ENCODE data around the gene CRYAA. TPM values are rescaled to one million over a fixed set of nuclear protein-coding genes. Genes with fewer than 3 reads are reported as not detected.
A peak's percentile ranks its signal among the peaks of the same experiment; 100 is the strongest.

The CRYAA gene
- total and polyA plus RNA-seq, 2 of the 8 experiments (the other 6 are each of a cell fraction or from before 2014, with no cell fraction given), result not detected

- no peak for TF ChIP-seq KDM5A (IDR thresholded peaks at IDR 0.05; ENCODE audit: low read length)
- no peak for TF ChIP-seq KDM1A (IDR thresholded peaks at IDR 0.05; ENCODE audit: borderline replicate concordance, low read length)
- no peak for TF ChIP-seq TCF12 (IDR thresholded peaks at IDR 0.05; ENCODE audit: low read depth, low read length)
- TF ChIP-seq RXRA (IDR thresholded peaks at IDR 0.05; ENCODE audit: insufficient read depth, low read depth, low read length), result no peak
- WGBS, 2 experiments (ENCODE audit: extremely low coverage in 1 of 2, insufficient coverage in 1 of 2, insufficient read length in 1 of 2, insufficient replicate concordance in 2 of 2, low coverage in 1 of 2, low lambda C conversion rate in 2 of 2, missing lambda C conversion rate in 1 of 2), result 93% methylated on average over 7 of the region's 7 CpGs; no CpG with 5 or more reads in 1 of the 2 experiments
- no peak overlapping the region for H3K56ac ChIP-seq (replicated peaks; ENCODE audit: insufficient read length, low read depth, low read length)
- no peaks in the 10 kb centered on the region for H4K20me1 ChIP-seq (replicated peaks in 1 of 2; ENCODE audit: control insufficient read depth in 1 of 2, insufficient read depth in 2 of 2, low read length in 2 of 2)
- FAIRE-seq (no peak), DNase-seq (ENCODE audit: low read depth in 1 of 2, low spot score in 2 of 2) (no peak)
- no peak overlapping the region for H4K8ac ChIP-seq (ENCODE audit: extremely low read depth, insufficient read depth, low read length)
- 0 out of 2 replicates have a peak overlapping the region, but pooled peaks have one; percentile 53 for H2AK5ac ChIP-seq (ENCODE audit: low read depth, low read length)
- no peaks in the 10 kb centered on the region for H3K27me3 ChIP-seq (replicated peaks in 1 of 4; ENCODE audit: control insufficient read depth in 3 of 4, extremely low read depth in 1 of 4, insufficient read depth in 3 of 4, low read length in 3 of 4)
- no peak overlapping the region for H4K91ac ChIP-seq (replicated peaks; ENCODE audit: insufficient read length, low read length)
- H2BK20ac ChIP-seq (ENCODE audit: low read length), result no peak overlapping the region
- no peak overlapping the region for H2BK12ac ChIP-seq (ENCODE audit: low read depth, low read length)
- H2BK15ac ChIP-seq (ENCODE audit: low read length), result 0 out of 2 replicates have a peak overlapping the region, but pooled peaks have one; percentile 29
- ChIA-PET CTCF (ENCODE audit: partially characterized antibody) (interaction anchor here (1.5 to 1.9 kb wide), 3 partner anchors 52 to 63 kb away, joined by 7 to 8 read pairs (median 8); no protein-coding TSS in a partner anchor), POLR2A (ENCODE audit: partially characterized antibody) (no interaction called here)
- no peaks in the 10 kb centered on the region; a peak in 2 of 7 replicates for H3K4me1 ChIP-seq (replicated peaks in 1 of 4; ENCODE audit: control insufficient read depth in 3 of 4, insufficient read depth in 4 of 4, low read length in 3 of 4)
- H3K4ac ChIP-seq (replicated peaks; ENCODE audit: insufficient read length, low read depth, low read length), result no peak overlapping the region
- no peak overlapping the region for H3K4me2 ChIP-seq (ENCODE audit: insufficient read depth in 1 of 2, low read depth in 2 of 2, low read length in 2 of 2)
- no peak overlapping the region for H4K5ac ChIP-seq (ENCODE audit: insufficient read length, low read depth, low read length)
- no peaks in the 10 kb centered on the region for H3K23me2 ChIP-seq (ENCODE audit: low read depth, low read length)
- no peaks in the 10 kb centered on the region for H3K79me1 ChIP-seq (ENCODE audit: low read depth, low read length)
- H3K23ac ChIP-seq (ENCODE audit: insufficient read length), result no peak overlapping the region
- H3K9ac ChIP-seq (replicated peaks in 1 of 4; ENCODE audit: extremely low read depth in 1 of 4, low read depth in 3 of 4, low read length in 3 of 4), result no peak overlapping the region
- no peaks in the 10 kb centered on the region; a peak in 1 of 4 replicates for H3K9me3 ChIP-seq (ENCODE audit: insufficient read depth in 2 of 2, low read depth in 1 of 2, low read length in 1 of 2)
- no peak overlapping the region for H3K18ac ChIP-seq (ENCODE audit: extremely low read depth, low read length)
- H2AFZ ChIP-seq (ENCODE audit: low read length), result no peak overlapping the region
- H3K27ac ChIP-seq (ENCODE audit: low read depth, low read length), result no peak overlapping the region
- H2BK120ac ChIP-seq (replicated peaks; ENCODE audit: low read depth, low read length), result no peak overlapping the region
- H3K14ac ChIP-seq (ENCODE audit: insufficient read length), result no peak overlapping the region
- H2BK5ac ChIP-seq (ENCODE audit: low read depth, low read length), result no peak overlapping the region
- H3K36me3 ChIP-seq (ENCODE audit: control insufficient read depth in 2 of 4, insufficient read depth in 4 of 4, low read length in 3 of 4), result no peaks in the 10 kb centered on the region
- no peaks in the 10 kb centered on the region for H3K79me2 ChIP-seq (ENCODE audit: control insufficient read depth in 1 of 2, insufficient read depth in 2 of 2, low read length in 2 of 2)
- H3K4me3 ChIP-seq (ENCODE audit: extremely low read depth in 1 of 4, insufficient read depth in 2 of 4, low read depth in 3 of 4, low read length in 4 of 4), result no peak overlapping the region
These were observed 42.9 kb downstream of the CRYAA start for GRCh38 chr21:43211760-43212115.

Other genes starting within 250 kb of the CRYAA start
- 14.9 and 17.7 TPM in 2 replicates for gene ERVH48-1, start 243.4 kb upstream of the CRYAA start, total RNA-seq (2021; fragmentation: NEBNext Ultra II Directional; extraction: Animal tissue kit (Norgen Biotek cat#: 25700))
- gene ERVH48-1, start 243.4 kb upstream of the CRYAA start, polyA plus RNA-seq (2011; rRNA removed), result 4.0 and 4.2 TPM in 2 replicates
- 31.3 and 31.9 TPM in 2 replicates for gene PKNOX1, start 194.4 kb upstream of the CRYAA start, total RNA-seq (2021; fragmentation: NEBNext Ultra II Directional; extraction: Animal tissue kit (Norgen Biotek cat#: 25700))
- gene PKNOX1, start 194.4 kb upstream of the CRYAA start, polyA plus RNA-seq (2011; rRNA removed), result 20.4 and 30.7 TPM in 2 replicates
- 418 and 455 TPM in 2 replicates for gene CBS, start 93.2 kb upstream of the CRYAA start, total RNA-seq (2021; fragmentation: NEBNext Ultra II Directional; extraction: Animal tissue kit (Norgen Biotek cat#: 25700))
- gene CBS, start 93.2 kb upstream of the CRYAA start, polyA plus RNA-seq (2011; rRNA removed), result 114 and 185 TPM in 2 replicates
- gene U2AF1, start 61.4 kb upstream of the CRYAA start, total RNA-seq (2021; fragmentation: NEBNext Ultra II Directional; extraction: Animal tissue kit (Norgen Biotek cat#: 25700)), result 53.0 and 74.6 TPM in 2 replicates
- 60.0 and 114 TPM in 2 replicates for gene U2AF1, start 61.4 kb upstream of the CRYAA start, polyA plus RNA-seq (2011; rRNA removed)